ENCODE measurements around the gene ZCCHC9.
"Not testable (repeated sequence)": the region's sequence is repeated elsewhere in the genome, so short reads cannot be mapped to it uniquely, and the experiment has no call there.

Gene ZCCHC9

DNA sequence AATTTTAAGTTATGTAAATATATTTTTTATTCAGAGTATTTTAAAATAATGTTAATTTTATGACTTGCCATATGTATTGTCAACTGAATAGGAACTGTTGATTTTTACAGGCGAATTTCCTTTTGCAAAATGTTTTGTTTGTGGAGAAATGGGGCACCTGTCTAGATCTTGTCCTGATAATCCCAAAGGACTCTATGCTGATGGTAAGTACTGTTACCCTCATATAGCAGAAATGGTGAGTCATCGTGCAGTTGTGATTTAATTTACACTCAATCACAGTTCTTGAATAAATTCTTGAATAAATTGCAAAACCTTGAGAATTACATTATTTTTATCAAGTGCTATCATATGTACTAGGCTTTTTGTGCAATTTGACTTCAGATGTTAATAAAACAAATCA lies 7.4 kb downstream of the ZCCHC9 start:
- DNase-seq = no peak

DNA sequence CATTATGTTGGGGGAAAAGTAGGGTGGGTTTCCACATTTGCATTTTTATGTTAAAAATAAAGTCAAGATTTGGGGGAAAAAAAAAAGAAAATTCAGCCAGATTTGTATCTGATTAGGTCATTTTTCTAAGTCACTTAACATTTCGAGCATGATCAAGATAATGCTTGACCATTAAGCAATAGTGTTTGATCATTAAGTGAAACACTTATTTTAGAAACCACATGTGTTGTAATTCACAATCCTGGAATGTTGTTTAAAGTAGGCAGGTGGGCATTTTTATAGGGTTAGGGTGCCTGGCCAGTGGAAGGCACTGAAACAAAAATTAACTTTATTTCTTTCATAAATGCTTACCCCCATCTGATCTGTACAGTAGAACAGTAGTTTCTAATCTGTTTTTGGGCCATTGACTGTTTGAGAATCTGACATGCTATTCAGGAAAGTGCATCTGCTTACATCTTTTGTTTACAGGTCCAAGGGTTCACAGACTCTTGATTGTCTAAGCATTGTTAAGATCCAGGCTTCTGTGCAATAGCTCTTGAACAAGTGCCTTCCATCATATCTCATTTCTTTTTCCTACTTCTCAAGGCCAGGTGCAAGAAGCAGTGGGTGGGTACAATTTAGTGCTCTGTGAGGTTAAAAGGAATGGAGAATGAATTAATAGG lies 9.1 kb downstream of the ZCCHC9 start:
- DNase-seq = no peak

DNA sequence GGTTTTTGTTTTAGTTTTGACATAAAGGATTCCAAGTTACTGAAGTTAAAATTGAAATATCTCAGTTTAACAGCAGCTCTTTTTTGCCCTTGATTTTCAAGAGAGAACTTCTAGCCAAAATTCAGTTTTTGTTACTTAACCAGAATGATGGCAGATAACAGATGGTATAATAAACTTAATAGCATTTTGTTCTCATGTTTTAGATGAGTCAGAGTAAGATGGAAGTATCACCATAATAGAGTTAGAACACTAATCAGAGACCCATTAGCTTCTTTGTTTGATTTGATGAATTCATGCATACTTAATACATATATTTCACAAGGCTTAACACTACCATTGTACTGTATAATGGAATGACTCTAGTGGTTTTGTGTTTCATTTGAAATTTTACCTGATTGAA lies 11.9 kb downstream of the ZCCHC9 start:
- DNase-seq = no peak

DNA sequence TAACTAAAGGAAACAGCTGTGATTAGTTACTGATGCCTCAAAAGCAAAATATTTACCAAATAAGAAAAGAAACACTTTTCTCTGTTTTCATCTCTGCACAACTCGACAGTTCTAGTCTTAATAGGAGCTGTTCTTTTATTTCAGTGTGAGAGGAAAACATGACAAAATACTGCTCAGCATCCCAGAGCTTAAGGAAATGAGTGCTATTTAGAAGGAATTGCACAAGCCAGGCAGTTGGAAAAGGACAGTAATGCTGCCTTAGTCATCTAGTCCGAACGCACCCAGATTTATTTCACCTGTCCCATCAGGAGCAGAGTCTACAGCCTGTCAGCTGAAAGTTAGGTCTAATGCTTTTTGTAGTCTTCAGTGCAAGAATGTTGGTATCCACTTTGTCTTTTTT lies 12.3 kb downstream of the ZCCHC9 start:
- no peak for DNase-seq

DNA sequence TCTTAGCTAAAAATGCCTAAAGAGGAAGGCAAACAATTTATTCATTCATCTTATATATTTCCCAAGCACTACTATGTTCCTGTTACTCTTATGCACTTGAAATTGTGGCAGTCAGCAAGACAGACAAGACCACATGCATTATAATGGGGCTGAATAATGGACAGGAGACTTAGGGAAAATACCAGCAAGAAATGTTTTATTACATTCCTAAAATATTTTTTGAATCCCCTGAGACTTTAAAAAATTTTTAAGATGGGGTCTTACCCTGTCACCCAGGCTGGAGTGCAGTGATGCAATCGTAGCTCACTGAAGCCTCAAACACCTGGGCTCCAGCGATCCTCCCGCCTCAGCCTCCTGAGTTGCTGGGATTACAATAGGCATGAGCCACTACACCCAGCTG lies 13.2 kb downstream of the ZCCHC9 start:
- no peak for DNase-seq

DNA sequence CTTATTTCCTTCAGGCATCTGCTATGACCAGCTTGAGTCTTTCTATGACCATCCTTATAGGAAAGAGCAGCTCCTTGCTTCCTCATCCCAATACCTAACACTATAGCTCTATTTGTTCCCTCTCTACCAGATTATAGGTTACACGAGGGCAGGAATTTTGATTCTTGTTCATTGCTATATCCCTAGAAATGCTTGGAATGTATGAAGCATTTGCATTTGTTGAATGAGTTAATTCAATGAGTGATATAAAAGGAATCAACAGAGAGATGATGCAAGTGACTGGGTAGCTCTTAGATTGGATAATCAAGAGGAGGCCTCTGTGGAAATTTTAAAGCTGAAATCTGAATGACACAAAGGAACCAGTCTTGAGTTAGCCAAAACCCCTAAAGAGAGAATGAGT lies 13.9 kb downstream of the ZCCHC9 start:
- no peak for DNase-seq

DNA sequence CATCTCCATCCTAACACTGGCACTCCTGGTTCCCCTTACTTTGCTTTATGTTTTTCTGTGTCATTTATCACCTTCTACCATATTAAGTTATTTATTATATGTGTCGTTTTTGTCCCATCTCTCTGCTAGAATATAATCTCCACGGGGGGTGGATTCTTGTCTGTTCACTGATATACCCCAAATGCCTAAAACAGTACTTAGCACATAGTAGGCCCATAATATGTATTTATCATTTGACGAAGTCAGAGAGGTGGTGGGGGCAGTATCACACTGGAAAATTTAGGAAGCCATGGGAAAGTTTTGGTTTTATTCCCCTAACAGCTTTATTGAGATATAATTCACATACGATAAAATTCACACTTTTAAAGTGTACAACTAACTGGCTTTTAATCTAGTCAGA lies 14.4 kb downstream of the ZCCHC9 start:
- DNase-seq = no peak

DNA sequence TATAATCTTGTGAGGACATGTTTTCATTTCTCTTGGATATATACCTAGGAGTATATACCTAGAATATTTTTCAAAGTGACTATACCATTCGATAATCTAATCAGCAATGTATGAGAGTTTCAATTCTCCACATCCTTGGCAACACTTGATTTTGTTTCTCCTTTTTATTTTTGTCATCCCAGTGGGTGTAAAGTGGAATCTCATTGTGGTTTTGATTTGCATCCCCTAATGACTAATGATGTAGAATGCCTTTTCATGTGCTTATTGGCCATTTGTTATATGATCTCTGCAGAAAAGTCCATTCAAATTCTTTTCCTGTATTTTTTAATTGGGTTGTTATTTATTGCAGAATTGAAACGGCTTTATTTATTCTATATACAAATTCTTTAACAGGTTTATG lies 15.2 kb downstream of the ZCCHC9 start:
- DNase-seq = no peak

DNA sequence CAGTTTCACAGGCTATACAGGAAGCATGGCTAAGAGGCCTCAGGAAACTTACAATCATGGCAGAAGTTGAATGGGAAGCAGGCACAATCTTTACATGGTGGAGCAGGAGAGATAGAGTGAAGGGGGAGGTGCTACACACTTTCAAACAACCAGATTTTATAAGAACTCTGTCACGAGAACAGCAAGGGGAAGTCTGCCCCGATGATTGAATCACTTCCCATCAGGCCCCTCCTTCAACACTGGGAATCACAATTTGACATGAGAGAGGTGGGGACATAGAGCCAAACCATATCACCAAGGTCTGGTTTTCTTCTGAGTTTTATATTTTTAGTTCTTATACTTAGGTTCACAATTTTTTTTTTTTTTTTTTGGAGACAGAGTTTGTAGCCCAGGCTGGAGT lies 16.1 kb downstream of the ZCCHC9 start:
- DNase-seq = no peak

DNA sequence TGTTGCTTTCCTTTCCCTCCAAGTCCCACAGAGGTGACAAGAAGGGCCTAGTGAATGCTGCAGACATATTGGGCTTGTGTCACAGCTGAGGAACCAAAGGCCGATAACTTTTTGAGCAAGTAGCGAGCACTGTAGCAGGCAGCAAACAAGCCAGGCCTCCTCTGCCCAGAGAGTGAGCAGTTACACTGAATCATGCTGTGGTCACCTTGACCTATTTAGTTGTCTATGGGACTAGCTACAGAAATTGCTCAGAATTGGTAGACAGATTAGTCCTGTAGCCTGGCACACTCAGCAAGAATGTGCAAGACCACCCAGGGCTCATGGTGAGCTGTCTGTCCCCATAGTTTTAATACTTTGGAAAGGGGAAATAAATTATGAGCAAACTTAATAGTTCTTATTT lies 25.2 kb downstream of the ZCCHC9 start:
- DNase-seq = no peak

DNA sequence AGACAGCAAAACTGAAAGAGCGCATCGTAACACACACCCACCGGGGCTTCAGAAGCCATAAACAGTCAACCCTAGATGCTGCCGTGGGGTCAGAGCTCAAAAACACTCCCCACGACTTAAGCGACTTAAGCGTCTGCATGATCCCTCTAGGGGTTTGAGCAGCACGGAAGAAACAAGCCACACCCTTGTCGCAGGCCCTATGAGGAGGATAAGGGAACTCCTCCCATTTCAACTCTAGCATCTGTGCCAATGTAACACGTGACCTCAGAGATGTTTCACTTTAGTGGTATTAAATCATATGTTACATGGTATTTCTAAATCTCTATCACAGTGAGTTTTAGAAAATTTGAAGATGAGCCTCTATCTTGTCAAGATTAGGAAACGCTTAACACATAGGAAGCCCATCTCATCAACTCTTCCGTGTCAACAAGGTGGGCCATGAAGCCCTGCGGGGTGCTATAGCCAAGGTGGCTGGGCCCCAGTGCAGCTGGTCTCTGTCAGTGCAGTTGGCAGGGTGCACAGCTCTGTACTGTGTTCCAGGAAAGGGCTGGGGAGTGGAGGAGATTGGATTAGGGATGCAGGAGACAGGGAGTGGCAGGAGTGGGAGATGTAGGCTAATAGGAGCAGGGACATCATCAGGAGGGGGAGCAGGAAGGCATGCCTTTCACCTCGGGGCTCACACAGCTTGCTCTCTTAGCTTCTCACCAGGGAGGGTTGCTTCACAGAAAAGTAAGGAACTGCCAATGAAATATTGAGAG lies 33.1 kb downstream of the ZCCHC9 start:
- DNase-seq = no peak

DNA sequence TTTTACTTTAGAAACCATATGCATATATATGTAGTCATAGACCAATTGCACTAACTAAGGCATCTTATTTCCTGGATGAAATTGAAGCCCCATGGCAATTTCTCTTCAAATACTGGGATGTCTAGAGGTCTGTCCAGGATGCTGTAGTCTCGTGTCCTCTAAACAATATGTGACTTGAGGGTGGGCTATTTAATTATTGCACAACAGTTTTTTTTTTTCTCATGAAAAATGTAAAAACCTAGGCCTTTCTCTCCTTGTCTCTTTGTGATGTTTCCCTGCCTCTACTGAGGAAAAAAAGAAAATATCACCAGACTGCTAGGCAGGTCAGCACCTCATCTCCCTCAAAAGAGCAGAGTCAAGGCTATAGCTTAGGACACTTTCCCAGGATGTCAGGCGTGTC lies 34.6 kb downstream of the ZCCHC9 start:
- DNase-seq = no peak

DNA sequence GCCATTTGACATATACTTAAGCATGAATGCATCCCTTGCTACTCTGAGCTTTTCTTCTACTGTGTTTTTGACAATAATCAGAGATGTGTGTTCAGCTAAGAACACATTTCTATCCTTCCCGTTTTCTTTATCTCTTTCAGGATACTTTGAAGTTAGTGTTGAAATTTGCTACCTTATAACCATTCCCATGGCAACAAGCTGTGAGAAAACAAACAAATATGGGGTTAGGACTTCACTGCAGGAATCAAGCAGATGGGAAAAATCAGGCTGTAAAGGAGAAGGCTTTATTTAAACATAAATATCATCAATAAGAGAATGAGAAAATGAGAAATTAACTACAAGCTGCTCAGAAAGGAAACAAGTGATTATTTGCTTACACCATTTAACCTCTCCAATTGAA lies 35.2 kb downstream of the ZCCHC9 start:
- no peak for DNase-seq

DNA sequence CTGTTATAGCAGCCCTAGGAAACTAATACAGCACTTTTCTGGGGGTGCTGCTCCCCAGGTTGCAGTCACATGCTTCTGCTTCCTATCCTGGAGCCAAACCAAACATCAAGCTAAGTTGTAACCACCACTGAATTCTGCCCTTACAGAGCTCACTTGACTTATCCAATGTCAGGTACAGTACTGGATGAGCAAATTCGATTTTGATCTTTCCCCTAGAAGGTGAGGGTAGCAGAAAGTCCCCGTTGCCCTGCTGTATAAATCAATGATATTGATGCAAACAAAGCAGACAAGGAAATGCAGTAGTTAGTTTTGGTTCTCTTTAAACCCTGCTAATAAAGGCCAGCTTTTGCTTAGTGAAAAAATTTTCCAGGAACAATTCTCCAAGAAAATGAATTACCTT lies 36.4 kb downstream of the ZCCHC9 start:
- DNase-seq = no peak

DNA sequence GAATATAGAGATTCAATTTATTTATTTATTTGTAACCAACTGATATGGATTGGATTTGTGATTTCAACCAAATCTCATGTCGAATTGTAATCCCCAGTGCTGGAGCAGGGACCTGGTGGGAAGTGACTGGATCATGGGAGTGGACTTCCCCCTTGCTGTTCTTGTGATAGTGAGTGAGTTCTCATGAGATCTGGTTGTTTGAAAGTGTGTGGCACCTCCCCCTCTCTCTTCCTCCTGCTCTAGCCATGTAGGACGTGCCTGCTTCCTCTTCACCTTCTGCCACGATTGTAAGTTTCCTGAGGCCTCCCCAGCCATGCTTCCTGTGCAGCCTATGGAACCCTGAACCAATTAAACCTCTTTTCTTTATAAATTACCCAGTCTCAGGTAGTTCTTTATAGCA lies 36.8 kb downstream of the ZCCHC9 start:
- not testable (repeated sequence) for DNase-seq

DNA sequence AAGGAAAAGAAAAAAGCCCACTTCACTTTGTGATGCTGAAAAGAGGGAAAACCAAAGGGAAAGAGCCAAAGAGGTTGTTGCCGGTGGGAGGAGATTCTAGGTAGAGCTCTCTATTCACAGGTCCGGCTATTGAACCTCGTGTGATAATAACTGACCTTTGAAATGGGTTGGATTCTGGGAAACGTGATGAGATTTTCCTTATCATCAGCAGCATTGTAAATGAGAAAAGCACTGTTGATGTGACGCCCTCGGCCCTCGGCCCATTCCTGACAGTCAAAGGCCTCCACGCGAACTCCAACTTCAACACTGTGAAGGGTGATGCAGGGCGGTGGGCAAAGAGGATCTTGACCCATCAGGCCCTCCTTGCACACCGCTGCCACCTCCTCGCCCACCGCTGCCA lies 43.3 kb downstream of the ZCCHC9 start:
- no peak for DNase-seq

DNA sequence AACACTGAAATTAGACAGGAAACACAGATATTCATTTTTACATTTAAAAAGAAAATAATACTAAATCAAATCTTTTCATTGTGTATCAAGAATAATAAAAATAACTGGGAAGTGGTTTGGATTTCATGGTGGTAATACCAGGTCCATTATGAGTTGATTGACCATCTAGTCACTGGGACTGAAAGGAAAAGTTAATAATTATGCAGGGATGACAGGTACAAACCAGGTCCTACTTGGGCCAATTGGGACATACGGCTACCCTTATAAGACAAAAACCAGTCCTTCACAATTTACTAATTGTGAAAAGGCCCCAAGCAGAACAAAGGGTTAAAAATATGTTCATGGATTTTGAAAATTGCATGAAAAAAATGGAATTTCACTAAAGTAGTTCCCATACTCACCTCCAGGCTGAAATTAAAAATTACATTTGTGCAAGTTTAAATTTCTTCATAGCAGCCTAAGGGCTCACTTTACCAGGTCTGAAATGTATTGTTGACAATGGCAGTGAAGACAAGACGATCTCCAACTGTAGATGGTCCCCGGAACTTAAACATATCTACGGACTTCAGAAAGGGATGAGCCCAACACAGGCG lies 44.1 kb downstream of the ZCCHC9 start:
- no peak for DNase-seq

DNA sequence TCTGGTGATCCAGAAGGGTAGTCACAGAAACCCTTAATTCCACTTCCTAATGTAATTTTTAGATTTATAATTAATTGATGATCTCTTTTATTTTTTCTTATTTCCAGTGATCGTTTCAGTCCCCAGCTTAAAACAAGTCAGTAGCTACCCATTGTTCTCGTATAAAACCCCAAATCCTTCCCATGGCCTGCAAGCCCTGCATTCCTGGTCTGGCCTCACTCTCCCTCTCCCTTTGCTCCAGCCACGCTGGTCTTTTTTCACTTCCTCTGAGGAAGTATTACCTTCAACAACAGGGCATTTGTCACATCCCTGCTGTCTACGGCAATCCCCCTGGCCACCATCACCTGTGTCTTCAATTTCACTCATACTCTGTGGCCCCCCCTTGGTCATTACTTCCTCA lies 47.8 kb downstream of the ZCCHC9 start:
- DNase-seq = no peak

DNA sequence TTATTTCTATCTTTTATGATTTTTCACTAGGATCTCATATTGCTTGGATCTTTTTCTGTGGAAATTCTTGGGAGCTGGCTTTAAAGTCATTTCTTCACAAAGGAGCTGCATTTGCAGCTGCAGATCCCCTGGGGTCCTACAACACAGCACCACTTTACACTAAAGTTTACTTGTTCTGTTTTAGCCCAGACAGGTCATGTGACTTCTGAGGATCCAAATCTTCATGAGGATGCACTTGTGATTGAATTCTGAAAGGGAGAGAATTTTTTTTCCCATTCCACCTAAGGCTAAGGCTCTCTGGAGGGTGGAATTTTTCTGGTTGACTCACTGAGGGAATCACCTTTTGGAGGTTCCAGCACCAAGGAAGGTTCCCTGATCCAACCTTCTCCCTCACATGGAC lies 49.1 kb downstream of the ZCCHC9 start:
- DNase-seq = no peak

DNA sequence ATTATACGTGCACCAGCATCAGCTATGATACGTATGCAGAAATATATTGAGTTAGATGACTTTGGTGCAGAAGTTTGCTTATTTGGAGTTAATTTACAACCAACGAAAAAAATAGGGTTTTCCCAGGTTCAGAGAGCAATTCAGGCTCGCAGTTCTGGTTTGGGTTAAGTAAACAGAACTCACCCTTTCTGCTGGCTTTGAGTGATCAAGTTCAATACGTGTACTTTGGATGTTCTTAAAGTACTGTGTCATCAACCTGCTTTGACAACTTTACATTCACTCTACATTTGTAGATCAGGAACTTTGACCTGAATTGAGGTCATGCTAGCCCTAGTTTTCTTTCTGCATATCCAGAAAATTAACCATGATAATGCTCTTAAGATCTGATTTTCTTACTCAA lies 51.8 kb downstream of the ZCCHC9 start:
- DNase-seq = no peak

DNA sequence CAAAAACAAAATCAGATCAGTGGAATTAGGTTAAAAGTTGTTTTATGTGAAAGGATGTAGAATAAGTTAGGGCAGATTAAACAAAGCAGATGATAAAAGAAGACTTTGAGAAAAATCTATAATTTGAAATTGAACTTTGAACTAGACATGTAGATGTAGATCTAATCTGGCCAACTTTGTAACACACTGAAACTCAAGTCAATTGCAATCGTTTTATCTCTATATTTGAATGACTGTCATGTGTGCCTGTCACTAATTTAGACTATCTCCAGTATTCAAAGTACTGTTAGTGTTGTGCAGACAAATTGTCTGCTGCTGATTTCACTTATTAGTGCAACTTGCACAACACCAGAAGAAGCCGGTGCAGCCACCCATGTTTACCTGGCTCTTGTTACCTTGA lies 52.7 kb downstream of the ZCCHC9 start:
- DNase-seq = no peak

DNA sequence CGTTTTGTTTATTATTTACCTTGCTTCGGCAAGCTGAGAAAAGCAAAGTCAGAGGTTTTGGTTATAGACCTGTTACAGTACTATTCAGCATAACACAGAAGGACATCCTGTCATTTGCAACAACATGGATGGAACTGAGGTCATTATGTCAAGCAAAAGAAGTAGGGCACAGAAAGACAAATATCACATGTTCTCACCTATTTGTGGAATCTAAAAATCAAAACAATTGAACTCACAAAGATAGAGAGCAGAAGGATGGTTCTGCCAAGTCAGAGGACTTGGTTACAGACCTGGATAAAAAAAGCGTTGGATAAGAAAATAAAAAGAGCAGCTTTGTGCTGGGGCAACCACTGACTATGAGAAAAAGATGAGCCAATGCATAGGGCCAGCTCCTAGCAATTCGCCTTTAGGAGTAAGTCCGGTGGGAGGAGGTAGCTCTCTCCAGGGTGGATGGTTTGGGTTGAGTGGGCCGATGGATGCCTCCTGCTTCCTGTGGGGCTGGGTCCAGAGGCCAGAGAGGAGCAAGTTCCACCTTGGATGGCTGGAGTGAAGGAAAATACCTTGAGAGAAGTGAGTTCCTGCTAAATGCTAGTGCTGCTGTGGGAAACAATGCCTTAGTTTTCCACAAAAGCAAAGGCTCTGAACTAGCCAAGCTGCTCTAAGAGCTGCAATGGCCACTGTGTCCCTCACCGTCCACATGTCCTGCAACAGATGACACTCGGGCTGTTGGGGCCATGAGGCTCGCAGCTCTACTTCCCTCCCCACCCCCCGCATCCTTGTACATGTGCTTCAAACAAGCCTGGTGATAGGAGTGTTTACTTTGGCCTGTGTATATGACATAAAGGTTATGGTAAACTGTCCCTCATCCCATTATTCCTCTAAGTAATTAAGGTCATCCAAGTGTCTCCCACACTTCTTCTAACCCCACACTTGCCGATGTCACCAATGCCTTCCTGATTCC lies 54.2 kb downstream of the ZCCHC9 start:
- DNase-seq = no peak

DNA sequence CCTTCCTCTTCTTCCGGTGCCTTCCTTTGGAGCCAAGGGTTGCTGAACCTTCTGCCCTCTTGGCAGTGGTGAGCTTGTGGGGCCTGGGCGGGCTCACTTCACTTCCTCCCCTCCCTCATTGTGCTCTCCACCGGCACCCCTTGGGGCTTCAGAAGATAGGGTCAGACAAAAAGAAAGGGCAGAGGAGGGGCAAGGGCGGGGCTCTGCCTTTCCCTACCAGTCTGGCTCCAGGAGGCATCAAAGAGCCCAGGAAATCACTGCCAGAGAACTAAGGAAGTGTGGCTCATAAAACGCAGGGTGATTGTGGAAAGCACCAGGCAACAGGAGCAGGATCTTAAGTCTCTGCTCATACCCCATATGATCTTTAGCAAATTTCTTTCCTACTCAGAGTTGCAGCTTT lies 57.7 kb downstream of the ZCCHC9 start:
- no peak for DNase-seq
